Hematopoietic multipotent progenitor cell treated with erythropoietin and hydrocortisone succinate and interleukin-3 and kit ligand, for 6 days (in vitro differentiated cells): Measurements from ENCODE around the gene GALNT10.

Source experiments
- DNase-seq: peaks from one replicate; pipeline ENCODE4 v3.0.0-alpha.2; 2015

The GALNT10 gene

GRCh38 chr5:154179846-154180710 lies 10.5 kb upstream of the GALNT10 start:
- peak; percentile 89 for DNase-seq

- DNase-seq: no peak
Observed at GRCh38 chr5:154181161-154181560, 9.4 kb upstream of the GALNT10 start.

- no peak for DNase-seq
Observed at GRCh38 chr5:154189256-154189818, 1.2 kb upstream of the GALNT10 start.

GRCh38 chr5:154189819-154190594 lies 526 bp upstream of the GALNT10 start:
- peak; percentile 94 for DNase-seq

- peak; percentile 59 for DNase-seq
Observed at GRCh38 chr5:154191467-154192261, 1.1 kb downstream of the GALNT10 start.

GRCh38 chr5:154193283-154193682 lies 2.8 kb downstream of the GALNT10 start:
- no peak for DNase-seq

- no peak for DNase-seq
Observed at GRCh38 chr5:154193701-154194121, 3.2 kb downstream of the GALNT10 start.

- no peak for DNase-seq
Observed at GRCh38 chr5:154194345-154195329, 4.1 kb downstream of the GALNT10 start.

GRCh38 chr5:154196281-154196680 lies 5.7 kb downstream of the GALNT10 start:
- DNase-seq: no peak

GRCh38 chr5:154196955-154197652 lies 6.6 kb downstream of the GALNT10 start:
- DNase-seq: peak; percentile 95

- DNase-seq: peak; percentile 50
Observed at GRCh38 chr5:154197801-154198491, 7.4 kb downstream of the GALNT10 start.

- no peak for DNase-seq
Observed at GRCh38 chr5:154198611-154199230, 8.2 kb downstream of the GALNT10 start.

- peak; percentile 50 for DNase-seq
Observed at GRCh38 chr5:154199263-154199662, 8.7 kb downstream of the GALNT10 start.

- peak; percentile 70 for DNase-seq
Observed at GRCh38 chr5:154199671-154200220, 9.2 kb downstream of the GALNT10 start.

GRCh38 chr5:154200221-154200620 lies 9.7 kb downstream of the GALNT10 start:
- no peak for DNase-seq

- no peak for DNase-seq
Observed at GRCh38 chr5:154201108-154201769, 10.7 kb downstream of the GALNT10 start.

GRCh38 chr5:154202379-154203260 lies 12.1 kb downstream of the GALNT10 start:
- peak; percentile 85 for DNase-seq
